ENCODE data around the gene DUSP1.

DNA sequence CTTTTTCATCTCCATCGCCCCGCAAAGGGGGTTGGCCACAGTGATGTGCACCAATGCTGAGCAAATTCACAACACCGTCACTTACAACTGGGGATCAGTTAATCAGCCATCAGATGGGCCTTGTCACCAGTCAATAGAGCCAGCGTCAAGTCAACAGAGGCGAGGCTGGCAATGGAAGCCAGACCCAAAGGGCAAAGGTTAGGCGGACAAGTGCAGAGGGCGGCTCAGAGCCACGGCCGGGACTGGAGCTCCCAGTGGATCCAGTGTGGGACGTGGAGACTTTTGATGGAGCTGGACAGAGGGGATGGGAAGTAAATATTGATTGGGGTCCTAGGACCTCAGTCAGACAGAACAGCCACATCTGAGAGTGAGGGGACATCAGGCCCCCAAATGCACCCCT, 45.7 kb downstream of the DUSP1 start:
- TF ChIP-seq, protein P1, sequence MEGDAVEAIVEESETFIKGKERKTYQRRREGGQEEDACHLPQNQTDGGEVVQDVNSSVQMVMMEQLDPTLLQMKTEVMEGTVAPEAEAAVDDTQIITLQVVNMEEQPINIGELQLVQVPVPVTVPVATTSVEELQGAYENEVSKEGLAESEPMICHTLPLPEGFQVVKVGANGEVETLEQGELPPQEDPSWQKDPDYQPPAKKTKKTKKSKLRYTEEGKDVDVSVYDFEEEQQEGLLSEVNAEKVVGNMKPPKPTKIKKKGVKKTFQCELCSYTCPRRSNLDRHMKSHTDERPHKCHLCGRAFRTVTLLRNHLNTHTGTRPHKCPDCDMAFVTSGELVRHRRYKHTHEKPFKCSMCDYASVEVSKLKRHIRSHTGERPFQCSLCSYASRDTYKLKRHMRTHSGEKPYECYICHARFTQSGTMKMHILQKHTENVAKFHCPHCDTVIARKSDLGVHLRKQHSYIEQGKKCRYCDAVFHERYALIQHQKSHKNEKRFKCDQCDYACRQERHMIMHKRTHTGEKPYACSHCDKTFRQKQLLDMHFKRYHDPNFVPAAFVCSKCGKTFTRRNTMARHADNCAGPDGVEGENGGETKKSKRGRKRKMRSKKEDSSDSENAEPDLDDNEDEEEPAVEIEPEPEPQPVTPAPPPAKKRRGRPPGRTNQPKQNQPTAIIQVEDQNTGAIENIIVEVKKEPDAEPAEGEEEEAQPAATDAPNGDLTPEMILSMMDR (conservative IDR thresholded peaks at IDR 0.05; ENCODE audit: low read length), result no peak
- no peak for TF ChIP-seq EZH2phosphoT487 (IDR thresholded peaks at IDR 0.05; ENCODE audit: borderline replicate concordance)
